ENCODE data around the gene DNAJB9. TPM values are rescaled to one million over a fixed set of nuclear protein-coding genes. Genes with fewer than 3 reads are reported as not detected.

The DNAJB9 gene
- total RNA-seq, 2 donors from 2014 or later = 30.2 to 53.9 TPM

DNA sequence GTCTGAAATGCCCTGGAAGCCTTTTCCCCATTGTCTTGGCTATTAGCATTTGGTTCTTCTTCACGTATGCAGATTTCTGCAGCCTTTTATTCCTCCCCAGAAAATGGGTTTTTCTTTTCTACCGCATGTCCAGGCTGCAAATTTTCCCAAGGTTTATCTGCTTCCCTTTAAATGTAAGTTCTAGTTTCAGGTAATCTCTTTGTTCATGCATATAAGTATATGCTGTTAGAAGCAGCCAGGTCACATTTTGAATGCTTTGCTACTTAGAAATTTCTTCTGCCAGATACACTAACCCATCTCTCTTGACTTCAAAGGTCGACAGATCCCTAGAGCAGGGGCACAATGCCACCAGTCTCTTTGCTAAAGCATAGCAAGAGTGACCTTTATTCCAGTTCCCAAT, 12.5 kb upstream of the DNAJB9 start:
- DNase-seq (ENCODE audit: low spot score) (no peak), ATAC-seq (ENCODE audit: insufficient number of reproducible peaks, low FRiP score, low read depth) (no peak)
- H3K4me1 ChIP-seq (ENCODE audit: control insufficient read depth in 1 of 2, low read depth in 2 of 2) = no peaks in the 10 kb centered on the region
- H3K36me3 ChIP-seq = no peaks in the 10 kb centered on the region
- H3K4me3 ChIP-seq = no peak overlapping the region
- H3K27me3 ChIP-seq (replicated peaks; ENCODE audit: insufficient read depth) = no peaks in the 10 kb centered on the region
- H3K9me3 ChIP-seq = peaks cover 17% of the 10 kb centered on the region
- no peak overlapping the region for H3K27ac ChIP-seq
- TF ChIP-seq, protein P1, sequence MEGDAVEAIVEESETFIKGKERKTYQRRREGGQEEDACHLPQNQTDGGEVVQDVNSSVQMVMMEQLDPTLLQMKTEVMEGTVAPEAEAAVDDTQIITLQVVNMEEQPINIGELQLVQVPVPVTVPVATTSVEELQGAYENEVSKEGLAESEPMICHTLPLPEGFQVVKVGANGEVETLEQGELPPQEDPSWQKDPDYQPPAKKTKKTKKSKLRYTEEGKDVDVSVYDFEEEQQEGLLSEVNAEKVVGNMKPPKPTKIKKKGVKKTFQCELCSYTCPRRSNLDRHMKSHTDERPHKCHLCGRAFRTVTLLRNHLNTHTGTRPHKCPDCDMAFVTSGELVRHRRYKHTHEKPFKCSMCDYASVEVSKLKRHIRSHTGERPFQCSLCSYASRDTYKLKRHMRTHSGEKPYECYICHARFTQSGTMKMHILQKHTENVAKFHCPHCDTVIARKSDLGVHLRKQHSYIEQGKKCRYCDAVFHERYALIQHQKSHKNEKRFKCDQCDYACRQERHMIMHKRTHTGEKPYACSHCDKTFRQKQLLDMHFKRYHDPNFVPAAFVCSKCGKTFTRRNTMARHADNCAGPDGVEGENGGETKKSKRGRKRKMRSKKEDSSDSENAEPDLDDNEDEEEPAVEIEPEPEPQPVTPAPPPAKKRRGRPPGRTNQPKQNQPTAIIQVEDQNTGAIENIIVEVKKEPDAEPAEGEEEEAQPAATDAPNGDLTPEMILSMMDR (IDR thresholded peaks at IDR 0.05) = no peak

DNA sequence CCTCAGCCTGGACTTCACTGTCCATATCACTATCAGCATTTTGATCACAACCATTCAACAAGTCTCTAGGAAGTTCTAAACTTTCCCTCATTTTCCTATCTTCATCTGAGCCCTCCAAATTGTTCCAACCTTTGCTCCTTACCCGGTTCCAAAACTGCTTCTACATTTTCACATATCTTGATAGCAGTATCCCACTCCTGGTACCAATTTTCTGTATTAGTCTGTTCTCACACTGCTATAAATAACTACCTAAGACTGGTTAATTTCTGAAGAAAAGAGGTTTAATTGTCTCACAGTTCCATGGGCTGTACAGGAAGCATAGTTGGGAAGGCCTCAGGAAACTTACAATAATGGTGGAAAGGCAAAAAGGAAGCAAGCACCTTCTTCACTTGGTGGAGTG, 12.1 kb upstream of the DNAJB9 start:
- Histone ChIP-seq H3K4me3 (no peak overlapping the region), H3K27ac (no peak overlapping the region), H3K36me3 (no peaks in the 10 kb centered on the region), H3K27me3 (replicated peaks; ENCODE audit: insufficient read depth) (no peaks in the 10 kb centered on the region), H3K9me3 (peaks cover 17% of the 10 kb centered on the region), H3K4me1 (ENCODE audit: control insufficient read depth in 1 of 2, low read depth in 2 of 2) (no peaks in the 10 kb centered on the region)
- DNase-seq (ENCODE audit: low spot score) = no peak
- TF ChIP-seq, protein P1 (IDR thresholded peaks at IDR 0.05) = no peak
- ATAC-seq (ENCODE audit: insufficient number of reproducible peaks, low FRiP score, low read depth) = no peak

DNA sequence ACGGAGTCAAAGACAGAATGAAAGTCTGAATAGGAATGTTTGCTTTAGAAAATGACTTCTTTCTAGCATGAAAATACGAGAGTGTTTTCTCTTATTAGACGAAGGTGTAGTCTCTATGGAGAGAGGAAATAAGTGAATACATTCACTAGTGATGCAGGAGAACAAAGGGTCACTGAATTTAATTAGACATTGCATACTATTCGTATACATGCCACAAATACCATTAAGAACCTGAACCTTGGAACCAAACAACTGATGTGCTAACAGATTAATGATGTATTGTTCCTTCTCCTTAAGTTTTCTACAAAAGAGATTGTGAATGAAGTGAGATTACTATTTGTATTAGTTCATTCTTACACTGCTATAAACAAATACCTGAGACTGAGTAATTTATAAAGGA, 10.4 kb upstream of the DNAJB9 start:
- no peak for ATAC-seq (ENCODE audit: insufficient number of reproducible peaks, low FRiP score, low read depth)
- TF ChIP-seq, protein P1 (IDR thresholded peaks at IDR 0.05) = no peak
- Histone ChIP-seq H3K27ac (no peak overlapping the region), H3K36me3 (no peaks in the 10 kb centered on the region), H3K4me3 (no peak overlapping the region), H3K9me3 (peaks cover 17% of the 10 kb centered on the region), H3K27me3 (replicated peaks; ENCODE audit: insufficient read depth) (no peaks in the 10 kb centered on the region), H3K4me1 (ENCODE audit: control insufficient read depth in 1 of 2, low read depth in 2 of 2) (no peaks in the 10 kb centered on the region)
- DNase-seq (ENCODE audit: low spot score) = no peak

DNA sequence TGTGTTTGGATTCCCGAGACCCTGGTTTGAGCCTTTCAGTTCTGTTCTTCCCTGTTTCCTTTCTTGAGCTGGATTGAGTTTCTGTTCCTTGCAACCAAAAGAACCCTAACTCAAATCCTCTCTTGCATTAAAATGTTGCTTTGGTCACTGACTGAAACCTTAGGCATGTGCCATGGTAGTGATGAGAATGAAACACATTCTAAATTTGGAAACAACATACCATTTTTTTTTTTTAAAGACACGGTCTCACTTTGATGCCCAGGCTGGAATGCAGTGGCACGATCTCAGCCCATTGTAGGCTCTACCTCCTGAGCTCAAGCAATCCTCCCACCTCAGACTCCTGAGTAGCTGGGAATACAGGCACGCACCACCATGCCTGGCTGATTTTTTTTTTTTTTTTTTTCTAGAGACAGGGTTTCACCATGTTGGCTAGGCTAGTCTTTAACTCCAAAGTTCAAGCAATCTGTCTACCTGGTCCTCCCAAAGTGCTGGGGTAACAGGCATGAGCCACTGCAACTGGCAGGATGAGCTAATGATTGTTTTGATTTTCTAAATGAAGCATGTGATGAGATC, 8.5 kb upstream of the DNAJB9 start:
- Histone ChIP-seq H3K9me3 (peaks cover 17% of the 10 kb centered on the region), H3K36me3 (peaks cover 8% of the 10 kb centered on the region), H3K27ac (no peak overlapping the region), H3K4me1 (ENCODE audit: control insufficient read depth in 1 of 2, low read depth in 2 of 2) (no peaks in the 10 kb centered on the region), H3K27me3 (replicated peaks; ENCODE audit: insufficient read depth) (no peaks in the 10 kb centered on the region), H3K4me3 (no peak overlapping the region)
- TF ChIP-seq, protein P1 (IDR thresholded peaks at IDR 0.05) = no peak
- no peak for DNase-seq (ENCODE audit: low spot score)
- ATAC-seq (ENCODE audit: insufficient number of reproducible peaks, low FRiP score, low read depth) = no peak

DNA sequence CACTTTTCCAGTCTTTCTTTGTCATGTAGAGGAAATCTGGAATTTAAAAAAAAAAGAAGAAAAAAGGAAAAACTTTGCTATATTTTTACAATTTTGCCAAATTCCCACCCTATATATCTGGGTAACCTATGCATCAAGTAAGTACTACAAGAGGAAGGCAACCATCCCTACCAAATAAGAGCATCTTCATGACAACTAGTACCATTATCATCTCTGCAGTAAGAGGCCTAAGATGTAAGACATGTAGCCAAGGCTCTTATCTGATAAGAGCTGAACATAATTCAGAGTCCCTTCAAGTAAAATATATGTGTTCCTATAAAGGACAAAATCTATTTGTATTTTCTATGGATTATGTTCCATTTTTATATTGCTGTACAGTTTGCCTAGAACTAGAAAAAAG, 3.7 kb upstream of the DNAJB9 start:
- DNase-seq (ENCODE audit: low spot score) = no peak
- Histone ChIP-seq H3K9me3 (no peaks in the 10 kb centered on the region), H3K27ac (no peak overlapping the region), H3K27me3 (replicated peaks; ENCODE audit: insufficient read depth) (no peaks in the 10 kb centered on the region), H3K36me3 (peaks cover 9% of the 10 kb centered on the region), H3K4me1 (ENCODE audit: control insufficient read depth in 1 of 2, low read depth in 2 of 2) (peaks cover 11 to 17% of the 10 kb centered on the region in 2 donors), H3K4me3 (no peak overlapping the region)
- no peak for ATAC-seq (ENCODE audit: insufficient number of reproducible peaks, low FRiP score, low read depth)
- TF ChIP-seq, protein P1 (IDR thresholded peaks at IDR 0.05) = no peak

All from thoracic aorta (tissue), 2 donors.